GM08714 (cell line): ENCODE data around the gene CHID1.

Source experiments
- H3K4me3 ChIP-seq: fragments of 200-500 bp; sonication (Bioruptor generic); 2 replicates; pipeline ENCODE4 v1.5.1; 2014; ENCODE audit warnings: mild to moderate bottlenecking, low read length, inconsistent platforms
- ZNF274 ChIP-seq: IDR thresholded peaks from 2 replicates; pipeline ENCODE4 v1.6.1; 2012; ENCODE audit warnings: mild to moderate bottlenecking, low read depth, low read length

Gene CHID1

GRCh38 chr11:908273-908672 is 2.3 kb downstream of the CHID1 start:
- no peak for TF ChIP-seq ZNF274
- H3K4me3 ChIP-seq, result no peak overlapping the region

DNA sequence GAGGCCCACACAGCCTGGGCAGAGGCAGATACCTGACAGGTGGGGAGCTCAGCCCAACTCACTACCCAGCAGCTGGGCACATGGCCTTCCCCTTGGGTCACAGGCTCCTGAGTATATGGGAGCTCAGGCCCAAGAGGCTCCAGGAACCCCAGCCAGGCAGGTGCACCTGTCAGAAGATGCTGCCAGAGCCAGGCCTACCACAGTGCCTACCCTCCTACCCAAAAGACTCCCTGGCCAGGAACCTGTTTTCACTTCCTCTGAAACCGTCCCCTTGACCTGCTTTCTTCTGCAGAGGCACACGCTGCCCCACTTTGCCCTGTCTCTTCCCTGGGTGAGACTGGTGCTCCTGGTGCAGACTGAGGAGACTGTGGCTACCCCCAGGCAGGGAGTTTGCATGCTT is 2.9 kb downstream of the CHID1 start:
- no peak overlapping the region for H3K4me3 ChIP-seq
- no peak for TF ChIP-seq ZNF274

DNA sequence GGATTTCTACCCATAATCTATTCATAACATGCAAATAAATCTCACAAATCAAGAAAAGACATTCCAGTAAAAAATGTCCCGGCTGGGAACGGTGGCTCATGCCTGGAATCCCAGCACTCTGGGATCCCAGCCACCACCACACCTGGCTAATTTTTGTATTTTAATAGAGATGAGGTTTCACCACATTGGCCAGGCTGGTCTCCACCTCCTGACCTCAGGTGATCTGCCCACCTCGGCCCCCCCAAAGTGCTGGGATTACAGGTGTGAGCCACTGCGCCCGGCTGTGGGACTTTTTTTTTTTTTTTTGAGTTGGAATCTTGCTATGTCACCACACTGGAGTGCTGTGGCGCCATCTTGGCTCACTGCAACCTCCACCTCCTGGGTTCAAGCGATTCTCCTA is 4.7 kb downstream of the CHID1 start:
- no peak overlapping the region for H3K4me3 ChIP-seq
- TF ChIP-seq ZNF274, result no peak

GRCh38 chr11:904380-904779 is 6.2 kb downstream of the CHID1 start:
- no peak for TF ChIP-seq ZNF274
- no peak overlapping the region for H3K4me3 ChIP-seq

GRCh38 chr11:901452-902061 is 9.1 kb downstream of the CHID1 start:
- H3K4me3 ChIP-seq, result no peak overlapping the region
- no peak for TF ChIP-seq ZNF274

- H3K4me3 ChIP-seq, result no peak overlapping the region
- no peak for TF ChIP-seq ZNF274
These were observed 10.1 kb downstream of the CHID1 start for GRCh38 chr11:900545-900944.

DNA sequence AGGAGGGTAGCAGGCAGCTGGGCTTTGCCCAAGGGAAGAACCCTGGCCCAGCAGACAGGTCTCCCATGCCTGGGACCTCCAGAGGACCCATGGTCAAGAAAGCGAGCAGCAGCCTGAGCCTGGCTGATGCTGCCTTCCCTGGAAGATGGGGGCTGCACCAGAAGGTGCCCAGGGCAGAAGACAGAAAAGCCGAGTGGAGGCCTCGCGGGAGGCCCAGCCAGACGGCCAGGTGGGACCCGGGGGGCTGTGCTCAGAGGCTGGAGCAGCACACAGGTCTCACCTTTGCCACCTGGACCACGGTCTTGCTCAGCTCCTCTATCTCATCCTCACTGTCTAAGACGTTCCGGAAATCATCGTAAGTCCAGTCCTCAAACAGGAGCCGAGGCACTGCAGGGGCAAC is 10.9 kb downstream of the CHID1 start:
- no peak for TF ChIP-seq ZNF274
- no peak overlapping the region for H3K4me3 ChIP-seq

DNA sequence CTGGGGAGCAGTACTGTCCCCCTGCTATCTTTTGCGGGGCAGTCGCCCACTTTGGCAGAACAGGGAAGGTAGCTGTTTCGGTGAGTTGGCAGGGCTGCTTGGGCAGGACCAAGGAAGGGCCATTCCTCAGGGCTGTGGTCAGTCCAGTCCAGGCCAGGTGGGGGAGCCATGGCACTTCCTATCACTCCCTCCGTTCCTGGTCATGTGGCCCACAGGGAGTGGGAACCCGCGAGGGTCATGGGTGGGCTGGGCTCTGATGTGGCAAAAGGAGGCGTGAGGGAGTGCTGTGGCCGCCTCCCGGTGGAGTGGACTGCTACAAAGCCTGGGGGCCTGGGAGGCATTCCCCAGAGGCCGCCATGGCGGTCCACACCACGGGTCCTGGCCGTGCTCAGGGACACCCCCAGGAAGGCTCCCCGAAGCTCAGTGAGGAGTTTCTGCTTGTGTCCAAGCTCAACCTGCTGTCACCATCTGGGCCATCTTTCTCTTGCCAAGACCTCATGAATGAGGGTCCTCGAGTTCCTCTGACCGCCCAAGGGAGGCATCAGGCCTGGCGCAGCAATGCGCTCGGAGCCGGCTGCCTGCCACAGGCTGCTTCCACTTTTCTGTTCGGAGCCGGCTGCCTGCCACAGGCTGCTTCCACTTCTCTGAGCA is 11.9 kb downstream of the CHID1 start:
- H3K4me3 ChIP-seq, result no peak overlapping the region
- no peak for TF ChIP-seq ZNF274

GRCh38 chr11:898143-898511 is 12.5 kb downstream of the CHID1 start:
- TF ChIP-seq ZNF274, result no peak
- no peak overlapping the region for H3K4me3 ChIP-seq

- TF ChIP-seq ZNF274, result no peak
- H3K4me3 ChIP-seq, result no peak overlapping the region
These were observed 13.1 kb downstream of the CHID1 start for GRCh38 chr11:897253-898142.

DNA sequence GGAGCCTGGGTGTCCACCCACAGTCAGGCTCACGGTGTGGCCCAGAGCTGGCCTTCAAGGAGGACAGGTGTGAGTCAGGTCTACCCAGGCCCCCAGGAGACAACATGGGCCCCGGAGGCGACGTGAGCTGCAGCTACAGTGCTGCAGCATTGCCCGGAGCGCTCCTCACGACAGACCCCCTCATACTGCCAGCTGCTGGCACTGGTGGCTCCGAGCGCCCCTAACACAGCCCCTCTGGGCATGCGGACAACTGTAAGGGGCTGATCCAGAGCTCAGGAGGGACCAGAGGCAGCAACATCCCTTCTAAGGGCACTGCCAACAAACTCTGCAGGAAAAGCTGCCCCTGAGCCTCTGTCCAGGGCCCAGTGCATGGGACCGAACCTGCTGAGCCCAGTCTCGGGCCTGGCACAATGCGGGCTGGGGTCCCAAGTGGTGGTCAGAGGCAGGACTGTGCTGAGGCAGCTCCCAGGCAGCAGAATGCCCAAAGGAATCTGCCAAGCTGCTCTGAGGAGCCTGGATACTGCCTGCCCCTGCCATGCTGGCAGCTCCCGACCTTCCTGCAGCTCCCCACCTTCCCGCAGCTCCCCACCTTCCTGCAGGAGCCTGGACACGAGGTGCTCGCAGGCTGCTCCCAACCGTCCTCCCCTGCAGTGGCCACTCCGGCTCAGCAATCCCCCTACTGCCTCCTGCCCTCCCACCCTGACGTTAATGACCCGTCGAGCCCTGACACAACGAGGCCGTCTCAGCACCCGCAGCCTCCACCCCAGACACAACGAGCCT is 15.1 kb downstream of the CHID1 start:
- no peak for TF ChIP-seq ZNF274

DNA sequence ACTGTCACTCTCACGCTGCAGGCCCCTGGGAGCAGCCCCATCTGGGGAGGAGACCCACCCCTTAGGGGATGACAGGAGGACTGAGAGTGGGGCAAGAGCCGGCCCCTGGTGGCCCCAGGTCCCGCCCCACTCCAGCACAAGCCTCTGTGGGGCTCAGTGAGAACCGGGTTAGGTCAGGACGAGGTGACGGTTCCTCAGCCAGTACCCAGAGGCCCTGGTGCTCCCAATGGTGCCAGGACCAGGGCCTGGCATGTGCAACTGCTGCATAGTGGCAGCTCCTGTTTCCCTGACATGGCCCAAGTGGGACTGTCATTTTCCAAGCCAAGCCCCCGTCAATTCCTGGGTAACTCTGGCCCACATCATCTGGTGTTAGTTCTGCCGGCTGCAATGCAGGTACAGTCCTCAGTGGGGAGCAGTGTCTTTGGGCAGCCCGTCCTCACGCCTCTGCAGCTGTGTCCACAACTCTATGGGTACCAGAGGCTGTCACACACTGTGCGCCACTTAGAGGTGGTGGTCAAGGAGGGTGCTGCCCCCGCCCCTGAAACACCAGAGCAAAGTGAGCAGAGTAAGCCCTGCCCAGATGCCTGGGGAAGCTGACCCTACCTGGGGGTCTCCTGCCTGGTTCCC is 15.9 kb downstream of the CHID1 start:
- no peak overlapping the region for H3K4me3 ChIP-seq

More for the DNA sequence above, 15.1 kb downstream of the CHID1 start:
- no peak overlapping the region for H3K4me3 ChIP-seq

GRCh38 chr11:893008-893654 is 17.5 kb downstream of the CHID1 start:
- no peak for TF ChIP-seq ZNF274

More for the DNA sequence above, 15.9 kb downstream of the CHID1 start:
- no peak for TF ChIP-seq ZNF274

More at GRCh38 chr11:893008-893654, 17.5 kb downstream of the CHID1 start:
- H3K4me3 ChIP-seq, result no peak overlapping the region
